Panc1 (cell line): ENCODE measurements around the gene C3orf22.

Source experiments
- CTCF ChIP-seq: fragments of 450-650 bp; IDR thresholded peaks from 2 replicates; pipeline ENCODE4 v1.5.1; 2017; ENCODE audit warnings: mild to moderate bottlenecking
- REST ChIP-seq, 2 experiments: IDR thresholded peaks; 2 replicates each; pipeline ENCODE4 v1.6.1; 2011 to 2012; ENCODE audit warnings: low read depth in 2 of 2, control low read depth in 1 of 2, low read length in 1 of 2, mild to moderate bottlenecking in 1 of 2, moderate library complexity in 1 of 2; ENCODE audit not compliant: insufficient read depth in 1 of 2
- SIN3A ChIP-seq: IDR thresholded peaks from 2 replicates; pipeline ENCODE4 v1.6.1; 2012; ENCODE audit warnings: low read depth, mild to moderate bottlenecking, low read length, moderate library complexity, borderline replicate concordance; ENCODE audit not compliant: insufficient read depth

GRCh38 chr3:126548556-126549466 is 9.9 kb downstream of the C3orf22 start:
- TF ChIP-seq SIN3A (no peak), CTCF (no peak), REST (IDR thresholded peaks at IDR 0.05; ENCODE audit: insufficient read depth in 1 of 2, low read depth in 2 of 2, low read length in 1 of 2) (no peak)
